ENCODE measurements around the gene FYN.

GRCh38 chr6:111718990-111719389, 154.3 kb downstream of the FYN start:
- TF ChIP-seq, protein P1, sequence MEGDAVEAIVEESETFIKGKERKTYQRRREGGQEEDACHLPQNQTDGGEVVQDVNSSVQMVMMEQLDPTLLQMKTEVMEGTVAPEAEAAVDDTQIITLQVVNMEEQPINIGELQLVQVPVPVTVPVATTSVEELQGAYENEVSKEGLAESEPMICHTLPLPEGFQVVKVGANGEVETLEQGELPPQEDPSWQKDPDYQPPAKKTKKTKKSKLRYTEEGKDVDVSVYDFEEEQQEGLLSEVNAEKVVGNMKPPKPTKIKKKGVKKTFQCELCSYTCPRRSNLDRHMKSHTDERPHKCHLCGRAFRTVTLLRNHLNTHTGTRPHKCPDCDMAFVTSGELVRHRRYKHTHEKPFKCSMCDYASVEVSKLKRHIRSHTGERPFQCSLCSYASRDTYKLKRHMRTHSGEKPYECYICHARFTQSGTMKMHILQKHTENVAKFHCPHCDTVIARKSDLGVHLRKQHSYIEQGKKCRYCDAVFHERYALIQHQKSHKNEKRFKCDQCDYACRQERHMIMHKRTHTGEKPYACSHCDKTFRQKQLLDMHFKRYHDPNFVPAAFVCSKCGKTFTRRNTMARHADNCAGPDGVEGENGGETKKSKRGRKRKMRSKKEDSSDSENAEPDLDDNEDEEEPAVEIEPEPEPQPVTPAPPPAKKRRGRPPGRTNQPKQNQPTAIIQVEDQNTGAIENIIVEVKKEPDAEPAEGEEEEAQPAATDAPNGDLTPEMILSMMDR (IDR thresholded peaks at IDR 0.05), result no peak
- TF ChIP-seq POLR2AphosphoS5 (IDR thresholded peaks at IDR 0.05; ENCODE audit: insufficient read depth in 1 of 2, low read depth in 1 of 2) (no peak), POLR2A (IDR thresholded peaks at IDR 0.05) (no peak)

Data from vagina (tissue), 2 donors.